ENCODE measurements around the gene NOD2.

NOD2 gene

GRCh38 chr16:50718761-50719400, 25.5 kb downstream of the NOD2 start:
- DNase-seq (ENCODE audit: low spot score): no peak
- TF ChIP-seq CTCF (IDR thresholded peaks at IDR 0.05; ENCODE audit: extremely low read depth, missing control alignments): no peak

- no peak for TF ChIP-seq CTCF (IDR thresholded peaks at IDR 0.05; ENCODE audit: extremely low read depth, missing control alignments)
- no peak for DNase-seq (ENCODE audit: low spot score)
Observed at GRCh38 chr16:50719401-50720337, 26.3 kb downstream of the NOD2 start.

- TF ChIP-seq CTCF (IDR thresholded peaks at IDR 0.05; ENCODE audit: extremely low read depth, missing control alignments): no peak
- DNase-seq (ENCODE audit: low spot score): no peak
Observed at GRCh38 chr16:50721549-50722404, 28.4 kb downstream of the NOD2 start.

- no peak for DNase-seq (ENCODE audit: low spot score)
- TF ChIP-seq CTCF (IDR thresholded peaks at IDR 0.05; ENCODE audit: extremely low read depth, missing control alignments): no peak
Observed at GRCh38 chr16:50722405-50722737, 29.0 kb downstream of the NOD2 start.

GRCh38 chr16:50722960-50723359, 29.6 kb downstream of the NOD2 start:
- TF ChIP-seq CTCF (IDR thresholded peaks at IDR 0.05; ENCODE audit: extremely low read depth, missing control alignments): no peak
- DNase-seq (ENCODE audit: low spot score): no peak

GRCh38 chr16:50724306-50724705, 30.9 kb downstream of the NOD2 start:
- no peak for DNase-seq (ENCODE audit: low spot score)
- TF ChIP-seq CTCF (IDR thresholded peaks at IDR 0.05; ENCODE audit: extremely low read depth, missing control alignments): no peak
